ENCODE results near the gene ANO7. TPM values are rescaled to one million over a fixed set of nuclear protein-coding genes. Genes with fewer than 3 reads are reported as not detected.

Gene ANO7
- total and polyA plus RNA-seq, 3 experiments from 2014 or later = 0.83 to 0.86 TPM; not detected in 1

DNA sequence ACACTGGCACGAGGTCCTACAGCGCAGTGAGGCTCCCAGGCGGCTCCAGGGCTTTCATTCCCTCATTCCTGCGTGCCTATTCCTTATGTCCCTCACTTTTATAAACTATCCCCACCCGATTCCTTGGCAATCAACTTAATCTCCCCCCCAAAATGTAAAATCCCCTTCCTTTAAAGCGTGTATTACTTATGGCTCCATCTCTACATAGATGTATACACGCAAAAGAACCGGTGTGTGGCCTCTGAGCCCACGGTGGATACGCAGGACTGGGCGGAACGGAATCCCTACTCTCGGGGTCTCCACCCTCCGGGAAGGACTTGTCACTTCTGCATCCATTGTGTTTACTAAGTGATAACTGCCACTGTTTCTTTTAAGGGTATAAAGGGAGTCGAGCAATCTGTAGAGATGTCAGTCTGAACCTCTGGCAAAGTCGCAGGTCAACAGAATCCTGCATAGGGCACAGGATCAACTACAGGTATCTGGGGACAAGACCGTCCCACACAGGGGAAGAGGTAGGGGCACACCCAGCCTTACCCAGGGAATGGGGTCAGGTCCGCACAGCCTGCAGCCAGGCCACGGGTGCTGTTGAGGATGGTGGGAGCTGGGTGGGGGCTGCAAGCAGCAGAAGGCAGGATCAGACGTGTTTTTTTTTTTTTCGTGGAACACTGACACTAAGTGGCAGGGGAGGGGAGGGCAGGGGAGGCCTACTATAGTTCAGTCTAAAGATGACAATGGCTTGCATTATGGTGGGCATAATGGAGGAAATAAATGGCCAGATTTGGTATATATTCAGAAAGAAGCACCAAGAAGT, 84.9 kb downstream of the ANO7 start:
- Mint-ChIP-seq H3K4me1 (peaks cover 36 to 60% (median 54%) of the 10 kb centered on the region in 3 donors), H3K36me3 (peaks cover 0 to 14% (median 2%) of the 10 kb centered on the region in 3 donors), H3K9me3 (peaks cover 0 to 3% (median 0%) of the 10 kb centered on the region in 5 donors), H3K27me3 (peaks cover 0 to 2% of the 10 kb centered on the region in 2 donors), H3K27ac (peak overlapping the region; percentile 50 to 95 (median 72)), H3K4me3 (peak overlapping the region; percentile 66 to 82 (median 81))
- DNase-seq = peak in 1 of 5 donors; percentile 5
- no peaks in the 10 kb centered on the region for H3K27me3 ChIP-seq (ENCODE audit: insufficient read depth, low read length, poor library complexity, severe bottlenecking)
- no peaks in the 10 kb centered on the region for H3K36me3 ChIP-seq (ENCODE audit: insufficient read depth, low read length)
- POLR2A ChIA-PET = no interaction called here
- H3K27ac ChIP-seq (ENCODE audit: low read depth, low read length) = no peak overlapping the region
- H3K4me3 ChIP-seq (ENCODE audit: low read length) = peak overlapping the region; percentile 50
- no peaks in the 10 kb centered on the region for H3K9me3 ChIP-seq (ENCODE audit: low read length)
- peaks cover 21% of the 10 kb centered on the region for H3K4me1 ChIP-seq (ENCODE audit: insufficient read depth, low read length)
- CTCF ChIA-PET = interaction anchor here (0.5 kb wide), 1 partner anchor 21 kb away, joined by 3 read pairs; no protein-coding TSS in a partner anchor

DNA sequence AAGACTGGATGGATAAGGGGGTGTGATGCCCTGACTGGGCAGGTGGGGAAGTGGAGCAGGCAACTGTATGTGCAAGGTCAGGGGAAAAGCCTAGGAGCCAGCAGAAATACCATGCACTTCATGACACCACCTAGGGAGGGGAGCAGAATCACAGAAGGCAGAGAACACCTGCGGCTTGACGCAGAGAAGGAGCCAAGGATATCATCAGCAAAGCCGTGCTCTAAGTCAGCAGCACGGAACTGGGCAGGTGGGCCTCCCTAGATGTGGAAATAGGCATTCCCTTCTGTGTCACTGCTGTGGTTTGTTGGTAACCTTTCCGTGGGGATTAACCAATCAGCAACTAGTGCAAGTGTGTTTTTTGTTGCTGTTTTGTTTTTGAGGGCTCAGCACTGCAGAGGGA, 85.7 kb downstream of the ANO7 start:
- no peak for DNase-seq
- no peaks in the 10 kb centered on the region for H3K9me3 ChIP-seq (ENCODE audit: low read length)
- H3K4me1 Mint-ChIP-seq = peaks cover 32 to 53% (median 49%) of the 10 kb centered on the region in 3 donors
- CTCF ChIA-PET = no interaction called here
- peaks cover 21% of the 10 kb centered on the region for H3K4me1 ChIP-seq (ENCODE audit: insufficient read depth, low read length)
- peak overlapping the region in 7 of 8 donors; percentile 9 to 83 (median 60) for H3K27ac Mint-ChIP-seq
- peaks cover 0 to 3% (median 0%) of the 10 kb centered on the region in 5 donors for H3K9me3 Mint-ChIP-seq
- H3K36me3 Mint-ChIP-seq = peaks cover 0 to 8% (median 2%) of the 10 kb centered on the region in 3 donors
- peak overlapping the region; percentile 23 to 82 (median 79) for H3K4me3 Mint-ChIP-seq
- peaks cover 0 to 2% of the 10 kb centered on the region in 2 donors for H3K27me3 Mint-ChIP-seq
- no peak overlapping the region for H3K4me3 ChIP-seq (ENCODE audit: low read length)
- no peak overlapping the region for H3K27ac ChIP-seq (ENCODE audit: low read depth, low read length)
- no peaks in the 10 kb centered on the region for H3K27me3 ChIP-seq (ENCODE audit: insufficient read depth, low read length, poor library complexity, severe bottlenecking)
- POLR2A ChIA-PET = no interaction called here
- no peaks in the 10 kb centered on the region for H3K36me3 ChIP-seq (ENCODE audit: insufficient read depth, low read length)

Other genes with a start within 250 kb of the ANO7 start
- 1 to 10 TPM; 1.8 to 3.5 TPM for gene SNED1, start 190.1 kb upstream of the ANO7 start, total RNA-seq
- gene SNED1, start 190.1 kb upstream of the ANO7 start, polyA plus RNA-seq = 0.90 TPM
- 10 to 100 TPM; 48.0 to 49.2 TPM for gene MTERF4, start 86.4 kb upstream of the ANO7 start, total RNA-seq
- gene MTERF4, start 86.4 kb upstream of the ANO7 start, polyA plus RNA-seq = 46.4 TPM
- gene PASK, start 39.2 kb upstream of the ANO7 start, total RNA-seq = 10 to 100 TPM; 92.8 to 93.8 TPM
- 32.8 TPM for gene PASK, start 39.2 kb upstream of the ANO7 start, polyA plus RNA-seq
- 10 to 100 TPM; 82.6 to 87.2 TPM for gene PPP1R7, start 38.2 kb upstream of the ANO7 start, total RNA-seq
- gene PPP1R7, start 38.2 kb upstream of the ANO7 start, polyA plus RNA-seq = 132 TPM
- 100 to 1,000 TPM; 307 to 313 TPM for gene HDLBP, start 127.0 kb downstream of the ANO7 start, total RNA-seq
- gene HDLBP, start 127.0 kb downstream of the ANO7 start, polyA plus RNA-seq = 70.0 TPM
- 100 to 1,000 TPM; 301 to 319 TPM for gene SEPTIN2, start 127.2 kb downstream of the ANO7 start, total RNA-seq
- 187 TPM for gene SEPTIN2, start 127.2 kb downstream of the ANO7 start, polyA plus RNA-seq
- 10 to 100 TPM; 32.8 to 36.0 TPM for gene FARP2, start 167.6 kb downstream of the ANO7 start, total RNA-seq
- gene FARP2, start 167.6 kb downstream of the ANO7 start, polyA plus RNA-seq = 10.4 TPM